T follicular helper cell (primary cell): ENCODE measurements around the gene VGLL4.

Source experiments
- DNase-seq: peaks from one replicate; pipeline ENCODE4 v3.0.0-alpha.2; 2020; ENCODE audit warnings: low read depth

Gene VGLL4

GRCh38 chr3:11551036-11551435 lies 92.7 kb downstream of the VGLL4 start:
- DNase-seq, result no peak

DNA sequence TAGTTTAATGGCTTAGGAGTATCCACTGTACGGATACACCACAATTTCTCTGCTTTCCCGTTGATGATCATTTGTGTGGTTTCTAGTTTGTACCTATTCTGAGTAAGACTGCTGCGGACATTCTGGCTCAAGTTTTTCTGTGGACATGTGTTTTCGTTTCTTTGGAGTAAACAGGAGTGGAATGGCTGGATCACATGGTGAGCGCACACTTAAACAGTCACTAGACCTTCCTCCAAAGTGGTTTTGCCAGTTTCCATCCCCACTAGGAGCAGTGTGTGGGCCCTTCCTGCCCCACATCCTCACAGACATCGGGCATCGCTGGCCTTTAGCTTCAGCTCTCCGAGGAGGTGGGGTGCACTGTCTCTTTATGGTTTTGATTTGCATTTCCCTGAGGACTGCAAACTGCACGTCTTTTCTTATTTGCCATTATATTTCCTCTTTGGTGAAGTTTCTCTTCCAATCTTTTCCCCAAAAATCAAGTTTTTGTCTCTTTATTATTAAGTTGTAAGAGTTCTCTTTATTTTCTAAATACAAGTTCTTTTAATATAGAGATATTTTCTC lies 94.1 kb downstream of the VGLL4 start:
- DNase-seq, result no peak

GRCh38 chr3:11548721-11549131 lies 95.0 kb downstream of the VGLL4 start:
- DNase-seq, result no peak

GRCh38 chr3:11547498-11547897 lies 96.2 kb downstream of the VGLL4 start:
- DNase-seq, result no peak

GRCh38 chr3:11546657-11547302 lies 96.9 kb downstream of the VGLL4 start:
- no peak for DNase-seq

- DNase-seq, result no peak
Observed at GRCh38 chr3:11545186-11545851, 98.4 kb downstream of the VGLL4 start.

DNA sequence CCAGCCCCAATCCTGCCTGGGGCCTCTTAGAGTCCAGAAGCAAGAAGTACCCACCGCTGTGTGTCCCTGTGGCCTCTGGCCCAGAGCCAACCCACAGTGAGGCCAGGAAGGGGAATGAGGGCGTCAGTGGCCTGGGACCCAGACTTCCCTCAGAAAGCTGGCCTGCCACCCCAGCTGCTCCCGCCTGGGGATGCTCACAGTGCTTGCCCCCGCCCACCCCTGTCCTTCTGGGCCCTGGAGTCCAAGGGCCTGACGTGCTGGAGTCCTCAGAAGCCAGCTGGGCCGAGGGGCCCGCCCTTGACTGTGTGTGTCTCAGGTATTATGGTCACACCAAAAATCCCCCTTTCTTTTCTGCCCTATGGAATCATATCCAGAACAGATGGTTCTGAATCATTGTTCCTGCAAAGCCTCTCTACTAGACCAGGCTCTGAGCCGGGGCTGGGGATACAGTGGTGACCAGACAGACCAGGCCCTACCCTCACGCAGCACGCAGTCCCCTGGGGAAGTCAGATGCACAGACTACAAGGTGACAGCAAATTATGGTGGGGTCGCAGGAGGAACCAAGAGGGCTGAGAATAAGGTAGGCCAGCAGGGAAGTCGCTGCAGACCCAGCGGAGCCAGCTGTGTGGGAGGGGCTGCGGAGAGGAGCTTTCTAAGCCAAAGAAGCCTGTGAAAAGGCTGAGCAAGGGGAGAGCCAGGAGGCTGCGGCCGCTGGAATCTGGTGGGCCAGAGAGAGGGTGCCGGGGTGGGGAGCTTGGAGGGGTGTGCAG lies 99.1 kb downstream of the VGLL4 start:
- DNase-seq, result no peak

GRCh38 chr3:11543948-11544387 lies 99.7 kb downstream of the VGLL4 start:
- DNase-seq, result no peak

DNA sequence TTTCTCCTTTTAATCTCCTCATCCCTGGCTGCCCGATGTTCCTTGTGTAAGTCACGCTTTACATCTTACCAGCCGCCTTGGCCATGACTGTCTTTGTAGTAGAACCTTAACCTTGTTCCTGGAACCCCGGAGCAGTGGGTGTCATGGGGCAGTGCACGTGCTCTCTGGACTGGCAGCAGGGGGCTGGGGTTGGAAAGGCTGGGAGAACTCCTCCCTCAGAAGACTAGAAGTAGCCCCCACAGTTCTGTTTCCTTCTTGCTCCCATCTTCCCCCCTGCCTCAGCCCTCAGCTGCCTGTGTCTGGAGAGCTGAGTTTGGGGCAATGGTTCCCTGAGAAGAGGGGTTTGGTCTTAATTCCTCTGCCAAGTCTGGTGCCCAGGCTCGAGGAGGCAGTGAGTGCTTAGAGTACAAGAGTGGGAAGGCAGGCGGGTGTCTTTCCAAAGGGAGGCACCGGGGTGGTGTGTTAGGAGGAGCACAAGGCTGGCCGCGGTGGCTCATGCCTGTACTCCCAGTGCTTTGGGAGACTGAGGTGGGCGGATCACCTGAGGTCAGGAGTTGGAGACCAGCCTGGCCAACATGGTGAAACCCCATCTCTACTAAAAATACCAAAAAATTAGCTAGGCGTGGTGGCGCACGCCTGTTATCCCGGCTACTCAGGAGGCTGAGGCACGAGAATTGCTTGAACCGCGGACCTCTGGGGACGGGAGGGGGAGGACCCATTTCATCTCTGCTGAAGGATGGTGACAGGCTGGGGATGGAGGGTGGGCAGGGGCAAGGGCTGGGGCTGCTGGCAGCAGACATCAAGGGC lies 100.4 kb downstream of the VGLL4 start:
- DNase-seq, result no peak

DNA sequence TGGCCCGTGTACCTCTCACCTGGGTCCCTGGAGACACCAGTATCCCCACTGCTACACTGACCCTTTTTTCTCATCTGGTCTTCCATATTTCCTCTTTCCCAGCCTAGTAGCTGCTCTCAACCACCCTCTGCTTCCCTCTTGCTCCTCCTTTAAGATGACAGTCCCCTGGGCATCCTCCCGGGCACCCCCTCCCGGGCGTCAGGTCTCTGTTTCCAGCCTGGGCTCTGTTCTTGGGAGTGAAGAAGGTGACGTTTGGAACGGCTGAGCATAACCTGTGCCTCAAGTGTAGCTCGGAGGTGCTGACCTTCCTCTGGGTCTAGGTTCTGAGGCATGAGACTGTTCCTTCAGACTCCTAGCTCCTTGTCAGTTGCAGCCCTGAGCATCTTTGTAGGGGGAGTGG lies 101.2 kb downstream of the VGLL4 start:
- DNase-seq, result no peak

DNA sequence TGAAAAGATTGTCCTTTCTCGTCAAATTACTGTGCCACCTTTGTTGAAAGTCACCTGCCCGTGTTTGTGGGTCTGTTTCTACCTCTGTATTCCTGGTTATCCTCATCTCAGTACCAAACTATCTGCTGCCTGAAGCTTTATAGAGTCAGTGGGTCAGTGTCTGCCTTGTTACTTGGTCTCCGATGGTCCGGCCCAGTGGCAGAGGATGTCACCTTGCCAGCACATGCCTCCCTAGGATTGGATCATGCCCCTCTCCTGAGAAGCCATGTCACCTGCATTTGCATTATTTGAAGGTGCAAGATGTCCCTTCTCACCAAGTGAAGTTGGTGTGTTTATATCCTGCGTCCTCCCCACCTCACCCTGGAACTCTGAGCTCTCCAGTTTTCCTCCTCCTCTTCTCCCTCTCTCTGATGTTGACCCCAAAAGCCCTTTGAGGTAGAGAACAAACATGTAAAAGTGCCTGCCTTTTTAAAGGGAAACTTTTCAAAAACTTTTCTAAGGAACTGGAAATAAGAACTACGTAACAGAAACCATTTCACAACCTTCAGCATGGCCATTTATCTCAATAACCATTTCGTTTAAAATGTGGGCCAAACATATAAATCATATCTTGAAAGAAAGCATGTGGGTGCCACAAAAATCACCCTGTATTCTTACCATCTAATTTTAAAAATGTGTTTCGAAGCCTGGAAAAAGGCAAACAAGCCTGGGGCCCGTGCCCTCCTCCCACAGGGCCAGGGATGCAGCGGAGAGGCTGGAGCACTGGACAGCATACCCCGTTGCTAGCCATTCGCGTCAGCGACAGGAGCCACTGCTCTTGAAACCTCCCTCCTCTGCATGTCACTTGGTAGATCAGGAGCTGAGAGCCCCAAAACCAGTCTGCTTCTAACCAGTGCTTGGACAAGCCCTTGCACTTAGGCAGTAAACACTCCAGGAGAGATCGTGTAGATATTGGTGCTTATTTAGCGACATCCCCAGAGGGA lies 102.1 kb downstream of the VGLL4 start:
- no peak for DNase-seq

DNA sequence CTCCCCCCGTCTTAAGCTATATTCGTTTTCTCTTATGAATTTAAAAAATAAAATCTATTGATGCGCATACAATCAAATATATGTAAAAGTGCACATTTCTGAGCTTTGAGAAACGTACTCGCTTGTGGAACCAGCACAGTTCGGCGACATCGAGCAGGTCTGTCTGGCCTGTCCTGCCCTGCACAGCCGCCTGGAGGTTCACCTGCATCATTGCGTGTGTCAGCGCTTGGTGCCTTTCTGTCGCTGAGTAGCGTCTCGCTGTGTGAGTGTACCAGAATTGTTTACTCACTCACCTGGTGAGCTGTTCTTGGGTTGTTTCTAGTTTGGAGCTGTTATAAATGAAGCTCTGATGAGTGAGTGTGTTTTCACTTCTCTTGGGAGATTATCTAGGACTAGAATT lies 104.0 kb downstream of the VGLL4 start:
- no peak for DNase-seq

DNA sequence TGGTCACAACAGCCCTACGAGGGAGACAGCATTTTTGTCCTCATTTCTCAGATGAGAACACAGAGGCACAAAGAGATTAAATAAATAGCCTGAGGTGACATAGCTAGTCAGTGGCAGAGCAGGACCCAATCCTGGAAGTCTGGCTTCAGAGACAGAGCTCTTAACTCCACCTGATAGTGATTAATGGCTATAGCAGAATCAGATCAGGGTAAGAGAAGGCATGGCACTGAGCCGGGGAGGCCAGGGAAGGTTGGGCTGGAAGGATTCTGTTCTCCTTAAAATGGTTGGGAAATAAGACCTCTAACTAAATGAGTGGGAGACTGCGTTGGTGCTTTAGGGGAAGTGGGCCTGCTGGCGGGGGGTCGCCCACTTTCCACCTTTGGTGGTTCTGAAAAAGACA lies 104.5 kb downstream of the VGLL4 start:
- no peak for DNase-seq

- no peak for DNase-seq
Observed at GRCh38 chr3:11538581-11538980, 105.1 kb downstream of the VGLL4 start.

DNA sequence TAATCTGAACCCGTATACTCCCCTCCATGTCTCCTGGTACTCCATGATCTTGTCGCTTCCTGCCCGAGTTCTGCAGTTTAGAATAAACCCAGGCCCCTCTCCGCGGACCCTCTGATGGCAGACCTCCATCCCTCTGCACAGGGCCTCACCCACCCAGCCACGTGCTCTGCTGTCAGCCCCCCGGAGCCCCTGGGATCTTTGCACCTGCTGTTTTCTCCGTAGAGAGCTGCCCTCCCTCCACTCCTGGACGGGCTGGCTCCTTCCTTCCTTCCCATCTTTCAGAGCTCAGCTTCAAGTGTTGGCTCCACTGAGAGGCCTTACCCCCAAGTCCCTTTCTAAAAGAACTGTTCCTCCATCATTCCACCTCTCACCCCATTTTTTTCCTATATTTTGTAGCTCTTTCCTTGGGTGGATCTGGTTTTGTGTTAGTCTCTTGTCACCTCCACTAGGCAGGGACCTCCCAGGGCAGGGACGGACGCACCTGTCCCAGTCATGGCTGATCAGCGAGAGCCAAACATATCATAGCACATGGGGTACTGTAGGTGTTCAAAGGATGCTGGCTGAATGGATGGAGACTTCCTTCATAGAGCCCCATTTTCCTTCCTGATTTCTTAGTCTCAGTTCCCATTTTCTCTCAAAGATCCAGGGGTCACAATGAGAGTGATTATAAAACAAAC lies 106.6 kb downstream of the VGLL4 start:
- DNase-seq, result no peak

DNA sequence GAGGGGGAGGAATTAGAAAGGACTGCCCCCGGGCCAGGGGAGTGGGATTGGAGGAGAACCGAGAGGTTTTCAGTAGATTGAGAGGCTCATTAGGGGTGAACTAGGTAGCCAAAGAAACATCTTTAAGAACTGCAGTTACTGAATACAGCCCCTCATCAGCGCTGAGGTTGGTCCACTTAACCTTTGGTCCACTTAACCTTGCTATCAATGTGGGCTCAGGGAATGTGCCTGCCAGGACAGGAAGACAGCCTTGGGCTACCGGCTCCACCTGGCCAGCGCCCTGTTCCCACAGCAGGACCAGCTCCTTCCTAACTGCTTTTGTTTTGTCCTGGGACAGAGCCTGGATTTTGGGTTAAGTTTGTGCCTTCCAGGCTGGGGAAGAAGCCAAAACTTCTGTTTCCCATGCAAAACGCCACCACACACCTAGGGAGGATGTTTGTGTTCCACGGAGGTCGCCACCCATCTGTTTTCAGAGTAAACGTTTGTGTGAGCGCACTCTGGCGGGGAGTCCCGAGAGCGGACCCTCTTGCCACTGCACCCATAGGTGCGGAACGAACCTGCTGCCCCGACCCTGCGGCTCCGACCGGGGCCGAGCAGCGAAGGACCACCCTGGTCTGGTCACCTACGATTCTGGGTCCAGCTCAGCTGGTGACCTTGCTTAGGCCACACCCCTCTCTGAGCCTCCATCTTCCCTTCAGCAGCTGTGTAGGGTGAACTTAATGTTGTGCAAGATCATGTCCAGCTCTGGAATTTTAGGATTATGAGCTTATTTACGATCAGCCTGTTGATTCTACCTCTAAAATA lies 107.4 kb downstream of the VGLL4 start:
- no peak for DNase-seq

DNA sequence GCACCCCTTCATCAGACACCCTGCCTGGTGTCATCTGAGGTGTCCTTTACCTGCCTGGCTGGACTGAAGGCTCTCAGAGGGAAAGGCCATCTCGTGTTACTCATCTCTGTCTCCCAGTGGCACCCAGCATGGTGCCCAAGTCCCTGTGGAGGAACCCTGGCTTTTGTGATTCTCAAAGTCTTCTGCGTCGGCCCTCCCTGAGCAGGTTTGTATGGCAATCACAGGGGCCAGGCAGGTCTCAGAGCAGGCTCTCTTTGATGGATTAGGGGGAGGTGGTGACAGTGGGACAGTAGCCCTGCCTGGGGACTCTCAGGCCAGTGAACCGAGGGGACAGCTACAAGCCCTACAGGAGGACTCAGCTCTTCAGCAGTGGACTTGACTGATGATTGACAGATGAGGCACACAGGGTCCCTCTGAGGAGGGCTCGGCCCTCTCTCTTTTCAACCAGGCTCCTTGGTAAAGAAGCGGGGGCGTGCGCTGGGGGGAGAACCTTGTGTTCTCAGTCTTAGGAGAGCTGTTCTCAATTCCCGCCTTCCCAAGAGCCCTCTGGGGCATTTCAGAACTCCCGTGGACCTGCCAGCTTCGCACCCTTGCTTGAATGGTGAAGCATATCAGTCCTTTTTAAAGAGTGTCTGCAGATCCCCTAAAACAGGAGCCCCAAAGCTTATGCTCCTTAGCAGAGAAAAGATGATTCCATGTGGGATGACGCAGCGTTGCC lies 108.3 kb downstream of the VGLL4 start:
- DNase-seq, result no peak

DNA sequence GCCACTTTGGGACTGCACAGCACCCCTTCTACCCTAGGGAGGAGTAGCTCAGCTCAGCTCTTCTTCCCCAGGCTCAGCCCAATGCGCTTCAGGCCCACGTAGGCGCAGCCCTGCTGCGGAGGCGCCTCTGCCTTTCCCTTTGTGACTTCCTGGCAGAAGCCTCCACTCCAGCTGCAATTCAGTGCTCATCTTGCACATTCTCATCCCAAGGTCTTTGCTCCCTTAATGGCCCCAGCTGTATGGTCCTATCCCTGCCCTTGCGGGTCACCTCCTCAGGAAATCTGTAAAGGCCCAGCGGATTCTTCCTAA lies 109.0 kb downstream of the VGLL4 start:
- no peak for DNase-seq
